PC-3 (cell line): ENCODE data around the gene IFNL1. TPM values are rescaled to one million over a fixed set of nuclear protein-coding genes. Genes with fewer than 3 reads are reported as not detected.

ENCODE experiments used
- ATAC-seq: fragments of 200-7000 bp; cut with Tn5 transposase; 2 replicates; pipeline ENCODE4 v1.9.1; 2020; ENCODE audit warnings: mild to moderate bottlenecking, moderate library complexity
- BruUV-seq: library from RNA; stranded (reverse); fragments of 400-500 nt; replicated peaks from 2 replicates; lab custom pipeline; 2021; lab: Mats Ljungman, UMichigan
- CTCF ChIA-PET: fragments of 300-600 bp; sonication (Branson Sonifier 250); formaldehyde crosslinking; loops from one replicate; lab custom pipeline; 2022; ENCODE audit warnings: antibody characterized with exemption; lab: Charles Lee
- POLR2A ChIA-PET: fragments of 300-600 bp; sonication (Branson Sonifier 250); formaldehyde crosslinking; loops from one replicate; lab custom pipeline; 2022; ENCODE audit warnings: antibody characterized with exemption; ENCODE audit not compliant: unreplicated experiment; lab: Charles Lee
- DNase-seq: peaks from one replicate; pipeline ENCODE4 v3.0.0-alpha.2; 2015
- H2AFZ ChIP-seq: fragments of 300-600 bp; sonication (generic); 2 replicates; pipeline ENCODE4 v1.6.0; 2016; ENCODE audit warnings: antibody characterized with exemption, low read length
- H3F3A ChIP-seq: fragments of 300-600 bp; sonication (generic); one replicate; pipeline ENCODE4 v1.6.0; 2017; ENCODE audit warnings: antibody characterized with exemption, low read length, control low read depth, mild to moderate bottlenecking; ENCODE audit not compliant: unreplicated experiment
- H3K27ac ChIP-seq: fragments of 300-600 bp; sonication (generic); 2 replicates; pipeline ENCODE4 v1.5.1; 2016; ENCODE audit warnings: mild to moderate bottlenecking, low read length
- H3K27me3 ChIP-seq: fragments of 300-600 bp; sonication (generic); 2 replicates; pipeline ENCODE4 v1.6.1; 2016; ENCODE audit warnings: low read length, mixed read lengths
- H3K36me3 ChIP-seq: fragments of 300-600 bp; sonication (generic); 2 replicates; pipeline ENCODE4 v1.6.1; 2016; ENCODE audit warnings: low read depth, mixed run types, low read length, mixed read lengths
- H3K4me1 ChIP-seq: fragments of 300-600 bp; sonication (generic); 2 replicates; pipeline ENCODE4 v1.5.1; 2016; ENCODE audit warnings: low read length; ENCODE audit not compliant: insufficient read depth
- H3K4me2 ChIP-seq: fragments of 300-600 bp; sonication (generic); 2 replicates; pipeline ENCODE4 v1.6.0; 2016; ENCODE audit warnings: low read length
- H3K4me3 ChIP-seq: fragments of 300-600 bp; sonication (generic); 2 replicates; pipeline ENCODE4 v1.5.1; 2016; ENCODE audit warnings: mild to moderate bottlenecking, low read length, mixed read lengths
- H3K79me2 ChIP-seq: fragments of 300-600 bp; sonication (generic); 2 replicates; pipeline ENCODE4 v1.6.1; 2017; ENCODE audit warnings: low read length, mixed read lengths
- H3K9ac ChIP-seq: fragments of 300-600 bp; sonication (generic); 2 replicates; pipeline ENCODE4 v1.6.0; 2016; ENCODE audit warnings: mild to moderate bottlenecking, low read length
- H3K9me2 ChIP-seq: fragments of 300-600 bp; sonication (generic); replicated peaks from 2 replicates; pipeline ENCODE4 v1.6.1; 2016; ENCODE audit warnings: mixed run types, low read length, mixed read lengths
- H3K9me3 ChIP-seq: fragments of 300-600 bp; sonication (generic); 2 replicates; pipeline ENCODE4 v1.6.1; 2016; ENCODE audit warnings: low read length, mixed read lengths
- H4K20me1 ChIP-seq: fragments of 300-600 bp; sonication (generic); 2 replicates; pipeline ENCODE4 v1.6.1; 2016; ENCODE audit warnings: low read length, mixed read lengths
- EZH2 ChIP-seq: fragments of 300-600 bp; sonication (generic); IDR thresholded peaks from one replicate; pipeline ENCODE4 v1.6.1; 2017; ENCODE audit warnings: antibody characterized with exemption, mild to moderate bottlenecking, low read length; ENCODE audit not compliant: unreplicated experiment
- EZH2phosphoT487 ChIP-seq: fragments of 300-600 bp; sonication (generic); IDR thresholded peaks from 2 replicates; pipeline ENCODE4 v1.6.1; 2018; ENCODE audit warnings: mild to moderate bottlenecking, antibody characterized with exemption, low read length, borderline replicate concordance
- intact Hi-C: fragments of 100-400 bp; cut with micrococcal nuclease; formaldehyde crosslinking; loops from 2 replicates; pipeline ENCODE4 v1.9.0; 2023
- total RNA-seq: library from RNA; depleted of rRNA; stranded (reverse); fragments of >200 nt; gene quantifications from 2 replicates; pipeline ENCODE4 v1.2.3, GENCODE V29; 2014
- TF ChIP-seq, protein P1 (sequence below): fragments of 300-600 bp; sonication (generic); conservative IDR thresholded peaks from 2 replicates; pipeline ENCODE4 v1.5.1; 2017; ENCODE audit warnings: antibody characterized with exemption, low read depth, mild to moderate bottlenecking, low read length

Gene IFNL1
- total RNA-seq, 1 experiment from 2014 or later: not detected

DNA sequence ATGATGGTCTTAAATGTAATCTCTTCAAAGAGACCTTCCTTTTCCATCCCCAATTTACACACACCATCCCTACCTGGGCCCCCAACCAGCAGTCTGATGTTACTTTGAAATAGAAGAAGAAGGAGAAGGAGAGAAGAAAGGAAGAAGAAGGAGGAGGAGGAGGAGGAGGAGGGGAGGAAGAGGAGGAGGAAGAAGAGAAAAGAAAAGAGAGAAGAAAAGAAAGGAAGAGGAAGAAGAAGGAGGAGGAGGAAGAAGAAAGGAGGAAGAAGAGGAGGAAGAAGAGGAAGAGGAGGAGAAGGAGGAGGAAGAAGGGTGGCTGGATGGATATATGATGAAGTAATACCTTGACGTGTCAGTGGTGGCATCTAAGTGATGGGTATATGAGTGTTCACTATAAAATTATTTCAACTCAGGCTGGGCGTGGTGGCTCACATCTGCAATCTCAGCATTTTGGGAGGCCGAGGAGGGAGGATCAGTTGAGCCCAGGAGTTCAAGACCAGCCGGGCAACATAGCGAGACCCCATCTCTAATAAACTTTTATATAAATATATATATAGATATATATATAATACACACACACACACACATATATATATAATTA, 28.1 kb downstream of the IFNL1 start:
- Histone ChIP-seq H3K4me3 (no peak overlapping the region), H3K9ac (no peak overlapping the region), H3K27ac (no peak overlapping the region), H4K20me1 (no peaks in the 10 kb centered on the region), H2AFZ (no peak overlapping the region), H3K9me3 (no peaks in the 10 kb centered on the region), H3K79me2 (peaks cover 5% of the 10 kb centered on the region; the same call in 1 of the 2 replicates), H3F3A (no peaks in the 10 kb centered on the region), H3K36me3 (no peaks in the 10 kb centered on the region), H3K9me2 (no peaks in the 10 kb centered on the region), H3K4me2 (no peak overlapping the region), H3K27me3 (no peaks in the 10 kb centered on the region), H3K4me1 (0 out of 2 replicates have a peak, but pooled peaks cover 4% of the 10 kb centered on the region)
- ChIA-PET POLR2A (no interaction called here), CTCF (no interaction called here)
- BruUV-seq: no TSS peak
- TF ChIP-seq EZH2 (no peak), EZH2phosphoT487 (no peak)
- TF ChIP-seq, protein P1, sequence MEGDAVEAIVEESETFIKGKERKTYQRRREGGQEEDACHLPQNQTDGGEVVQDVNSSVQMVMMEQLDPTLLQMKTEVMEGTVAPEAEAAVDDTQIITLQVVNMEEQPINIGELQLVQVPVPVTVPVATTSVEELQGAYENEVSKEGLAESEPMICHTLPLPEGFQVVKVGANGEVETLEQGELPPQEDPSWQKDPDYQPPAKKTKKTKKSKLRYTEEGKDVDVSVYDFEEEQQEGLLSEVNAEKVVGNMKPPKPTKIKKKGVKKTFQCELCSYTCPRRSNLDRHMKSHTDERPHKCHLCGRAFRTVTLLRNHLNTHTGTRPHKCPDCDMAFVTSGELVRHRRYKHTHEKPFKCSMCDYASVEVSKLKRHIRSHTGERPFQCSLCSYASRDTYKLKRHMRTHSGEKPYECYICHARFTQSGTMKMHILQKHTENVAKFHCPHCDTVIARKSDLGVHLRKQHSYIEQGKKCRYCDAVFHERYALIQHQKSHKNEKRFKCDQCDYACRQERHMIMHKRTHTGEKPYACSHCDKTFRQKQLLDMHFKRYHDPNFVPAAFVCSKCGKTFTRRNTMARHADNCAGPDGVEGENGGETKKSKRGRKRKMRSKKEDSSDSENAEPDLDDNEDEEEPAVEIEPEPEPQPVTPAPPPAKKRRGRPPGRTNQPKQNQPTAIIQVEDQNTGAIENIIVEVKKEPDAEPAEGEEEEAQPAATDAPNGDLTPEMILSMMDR: no peak
- peak; percentile 19 for DNase-seq
- ATAC-seq: no peak
- intact Hi-C loops: loop anchor here (10.0 kb wide), 1 partner anchor 360 kb away; no protein-coding TSS in a partner anchor

DNA sequence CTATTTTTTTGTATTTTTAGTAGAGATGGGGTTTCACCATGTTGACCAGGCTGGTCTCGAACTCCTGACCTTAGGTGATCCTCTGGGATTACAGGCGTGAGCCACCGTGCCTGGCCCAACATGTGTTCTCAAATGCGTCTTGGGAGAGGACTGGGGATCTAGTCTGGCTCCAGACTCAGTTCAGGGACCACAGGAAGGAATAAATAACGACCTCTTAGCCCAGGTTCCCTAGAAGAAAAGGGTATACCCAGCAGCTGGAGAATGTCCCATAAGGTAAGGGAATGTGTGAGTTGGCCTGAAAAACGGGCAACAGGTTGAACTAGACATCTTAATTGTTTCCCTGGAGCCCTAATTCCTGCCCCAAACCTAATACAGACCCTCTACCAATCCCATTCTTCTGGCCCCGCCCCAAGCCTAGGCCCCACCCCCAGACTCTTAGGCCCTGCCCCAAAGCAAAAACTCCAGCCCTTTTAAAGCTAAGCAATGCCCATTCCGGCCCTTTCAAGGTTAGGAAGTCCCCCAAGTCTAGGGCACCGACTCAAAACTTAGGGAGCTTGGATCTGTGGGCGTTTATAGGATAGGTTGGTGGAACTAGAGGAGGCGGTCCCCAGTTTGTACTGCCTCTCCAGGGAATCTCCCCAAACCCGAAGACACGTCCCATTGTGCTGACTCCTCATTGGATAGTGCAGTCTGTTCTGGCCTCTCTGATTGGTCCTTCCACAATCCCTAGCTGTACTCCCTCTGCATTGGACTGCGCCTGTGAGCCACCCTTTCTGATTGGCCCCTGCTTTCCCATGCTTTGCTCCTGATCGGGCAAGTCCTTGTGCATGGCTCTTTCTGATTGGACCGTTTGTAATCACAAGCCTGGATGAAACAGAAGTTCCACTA, 29.8 kb downstream of the IFNL1 start:
- no peak overlapping the region for H3K4me3 ChIP-seq
- no peaks in the 10 kb centered on the region for H3K9me3 ChIP-seq
- peak; percentile 10 for DNase-seq
- H3K27ac ChIP-seq: no peak overlapping the region
- BruUV-seq: no TSS peak
- no peak overlapping the region for H2AFZ ChIP-seq
- H3K9ac ChIP-seq: no peak overlapping the region
- H3F3A ChIP-seq: no peaks in the 10 kb centered on the region
- TF ChIP-seq, protein P1: no peak
- no peak for TF ChIP-seq EZH2phosphoT487
- TF ChIP-seq EZH2: no peak
- intact Hi-C loops: loop anchor here (5.0 to 10.0 kb wide), 2 partner anchors 114 to 361 kb away; no protein-coding TSS in a partner anchor
- H3K4me1 ChIP-seq: no peaks in the 10 kb centered on the region
- no peaks in the 10 kb centered on the region for H3K27me3 ChIP-seq
- H3K36me3 ChIP-seq: no peaks in the 10 kb centered on the region
- H4K20me1 ChIP-seq: no peaks in the 10 kb centered on the region
- CTCF ChIA-PET: interaction anchor here (0.6 kb wide), 1 partner anchor 247 kb away, joined by 3 read pairs; no protein-coding TSS in a partner anchor
- POLR2A ChIA-PET: no interaction called here
- H3K4me2 ChIP-seq: no peak overlapping the region
- no peaks in the 10 kb centered on the region for H3K9me2 ChIP-seq
- ATAC-seq: no peak
- no peaks in the 10 kb centered on the region for H3K79me2 ChIP-seq
